GM19351 (cell line): ENCODE results near the gene RBM20.

Source experiments
- ATAC-seq: cut with Tn5 transposase; IDR thresholded peaks from one replicate; pipeline ENCODE4 v1.9.1; 2021; ENCODE audit warnings: mild to moderate bottlenecking, moderate library complexity; ENCODE audit not compliant: unreplicated experiment

Gene RBM20

GRCh38 chr10:110845756-110846620, 201.9 kb downstream of the RBM20 start:
- no peak for ATAC-seq

GRCh38 chr10:110847374-110847773, 203.2 kb downstream of the RBM20 start:
- ATAC-seq = no peak

DNA sequence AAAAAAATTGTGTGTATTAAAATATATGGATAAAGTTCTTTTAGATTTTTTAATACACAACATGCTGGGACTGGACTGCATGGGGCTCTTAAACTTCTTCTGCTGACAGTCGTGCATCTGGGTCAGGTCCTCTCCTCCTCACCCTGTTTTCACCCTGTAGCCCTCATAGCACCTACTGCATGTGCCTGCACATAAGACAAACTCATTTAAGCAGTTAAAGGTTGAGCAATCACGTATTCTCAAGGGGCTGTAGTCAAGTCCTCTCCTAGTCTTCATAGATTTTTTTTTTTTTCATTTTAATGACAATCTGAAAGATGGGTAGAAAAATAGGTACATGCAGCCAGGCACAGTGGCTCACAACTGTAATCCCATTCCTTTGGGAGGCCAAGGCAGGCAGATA, 204.0 kb downstream of the RBM20 start:
- ATAC-seq = no peak

DNA sequence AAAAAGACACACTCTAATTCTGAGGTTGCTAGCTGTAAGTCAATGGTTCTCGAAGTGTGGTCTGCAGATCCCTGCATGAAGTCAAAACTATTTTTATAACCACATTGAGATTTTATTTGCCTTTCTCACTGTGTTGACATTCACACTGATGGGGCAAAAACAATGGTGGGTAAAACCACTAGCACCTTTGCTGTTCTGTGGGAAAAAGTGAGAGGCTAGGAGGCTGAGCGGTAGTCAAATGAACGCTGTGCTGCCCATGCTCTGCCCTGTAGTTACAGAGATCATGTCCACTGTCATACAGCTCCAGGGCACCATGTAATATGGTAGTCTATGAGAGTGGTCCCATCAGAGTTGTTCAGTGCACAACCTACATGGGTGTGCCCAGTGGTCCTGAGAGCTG, 206.0 kb downstream of the RBM20 start:
- no peak for ATAC-seq

DNA sequence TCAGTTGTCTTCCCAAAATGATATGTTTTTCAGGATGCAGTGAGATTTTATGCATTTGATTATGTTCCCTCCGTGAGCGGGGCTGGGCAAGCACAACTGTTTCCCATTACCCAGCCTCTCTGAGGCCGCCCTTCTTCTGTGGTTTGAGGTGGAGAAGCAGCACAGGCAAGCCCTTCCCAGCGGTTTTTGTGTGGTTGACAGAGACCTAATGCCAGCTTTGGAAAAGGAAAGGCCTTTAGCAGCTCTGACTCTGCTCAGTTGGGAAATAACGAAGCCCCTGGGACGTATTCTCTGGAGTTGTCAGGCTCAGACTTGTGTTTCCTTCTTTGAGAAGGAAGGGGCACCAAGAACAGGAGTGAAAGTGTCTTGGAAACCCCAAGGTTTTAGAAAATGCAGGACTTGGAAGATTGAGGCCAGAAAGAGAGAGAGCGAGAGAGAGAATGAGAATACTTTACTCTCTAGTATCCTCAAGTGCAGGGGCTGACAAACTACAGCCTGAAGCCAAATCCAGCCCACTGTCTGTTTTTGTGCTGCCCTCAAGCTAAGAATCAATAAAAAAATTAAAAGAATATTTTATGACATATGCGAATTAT, 207.0 kb downstream of the RBM20 start:
- ATAC-seq = no peak

- no peak for ATAC-seq
Measured at GRCh38 chr10:110852255-110852896, 208.2 kb downstream of the RBM20 start.

DNA sequence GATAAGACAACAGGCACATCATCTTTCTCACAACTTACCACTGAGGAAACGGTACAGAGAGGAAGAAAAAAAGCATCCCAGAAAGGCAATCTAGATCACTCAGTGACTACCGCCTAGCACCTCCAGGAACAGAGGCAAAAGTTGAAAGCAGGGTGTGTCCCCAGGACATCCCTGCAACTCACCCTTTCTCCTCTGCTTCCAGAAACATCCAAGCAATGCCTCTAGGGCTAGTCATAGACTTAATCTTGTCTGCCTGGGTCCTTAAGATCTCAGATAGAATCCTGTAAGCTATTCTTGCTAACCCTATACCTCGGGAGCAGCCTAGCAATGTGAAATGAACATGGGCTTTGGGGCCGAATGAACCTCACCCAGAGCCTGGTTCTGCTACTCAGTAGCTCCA, 208.8 kb downstream of the RBM20 start:
- ATAC-seq = no peak

- no peak for ATAC-seq
Measured at GRCh38 chr10:110853921-110854605, 209.9 kb downstream of the RBM20 start.

- ATAC-seq = no peak
Measured at GRCh38 chr10:110857265-110858171, 213.4 kb downstream of the RBM20 start.

GRCh38 chr10:110858297-110858934, 214.3 kb downstream of the RBM20 start:
- ATAC-seq = no peak

- ATAC-seq = no peak
Measured at GRCh38 chr10:110859206-110859972, 215.3 kb downstream of the RBM20 start.

DNA sequence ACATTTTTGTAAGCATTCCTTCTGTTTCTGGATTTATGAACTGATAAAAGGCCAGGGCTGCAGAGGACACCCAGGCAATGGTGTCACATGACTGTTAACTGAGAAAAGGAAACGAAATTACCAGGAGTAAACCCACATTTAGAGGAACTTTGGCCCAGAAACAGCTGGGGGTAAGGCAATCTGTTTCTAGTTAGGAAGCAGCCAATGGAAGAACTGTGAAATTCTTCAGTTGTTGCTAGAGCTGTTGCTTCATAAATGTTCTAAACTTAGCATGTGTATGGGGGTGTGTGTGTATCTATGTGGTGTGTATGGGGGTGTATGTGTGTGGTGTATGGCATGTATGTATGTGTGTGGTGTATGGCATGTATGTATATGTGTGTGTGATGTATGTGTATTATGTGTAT, 215.8 kb downstream of the RBM20 start:
- ATAC-seq = no peak

DNA sequence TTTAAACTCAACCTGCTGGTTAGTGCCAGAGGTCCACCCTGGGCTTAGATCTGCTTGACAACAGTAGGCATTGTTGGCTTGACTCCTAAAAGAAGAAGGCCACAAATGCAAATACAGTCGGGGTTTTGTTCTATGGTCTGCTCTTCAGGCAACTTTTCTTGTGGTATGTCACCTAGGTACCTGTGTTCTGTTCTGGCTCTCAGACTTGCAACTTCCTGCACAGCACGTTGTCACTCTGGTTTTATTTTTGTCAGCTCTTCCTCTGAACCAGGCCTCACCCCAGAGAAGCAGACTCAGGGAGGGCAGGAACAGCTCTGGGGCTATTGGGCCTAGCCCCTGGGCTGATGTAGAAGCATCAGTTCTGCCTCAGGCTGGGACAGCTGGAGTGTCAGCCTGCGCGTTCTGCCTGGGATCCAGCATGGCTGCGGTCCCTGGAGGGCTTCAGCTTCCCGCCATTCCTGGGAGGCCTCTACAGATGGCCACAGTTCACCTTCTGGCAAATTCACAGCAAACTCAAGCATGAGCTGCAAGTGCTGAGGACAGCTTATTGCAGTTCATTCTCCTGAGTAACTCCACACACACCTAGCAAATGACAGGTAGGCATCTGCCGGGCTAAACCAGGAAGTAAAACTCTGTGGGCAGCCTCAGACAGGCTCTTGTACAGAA, 216.6 kb downstream of the RBM20 start:
- peak; percentile 54 for ATAC-seq

GRCh38 chr10:110861476-110861875, 217.3 kb downstream of the RBM20 start:
- no peak for ATAC-seq

DNA sequence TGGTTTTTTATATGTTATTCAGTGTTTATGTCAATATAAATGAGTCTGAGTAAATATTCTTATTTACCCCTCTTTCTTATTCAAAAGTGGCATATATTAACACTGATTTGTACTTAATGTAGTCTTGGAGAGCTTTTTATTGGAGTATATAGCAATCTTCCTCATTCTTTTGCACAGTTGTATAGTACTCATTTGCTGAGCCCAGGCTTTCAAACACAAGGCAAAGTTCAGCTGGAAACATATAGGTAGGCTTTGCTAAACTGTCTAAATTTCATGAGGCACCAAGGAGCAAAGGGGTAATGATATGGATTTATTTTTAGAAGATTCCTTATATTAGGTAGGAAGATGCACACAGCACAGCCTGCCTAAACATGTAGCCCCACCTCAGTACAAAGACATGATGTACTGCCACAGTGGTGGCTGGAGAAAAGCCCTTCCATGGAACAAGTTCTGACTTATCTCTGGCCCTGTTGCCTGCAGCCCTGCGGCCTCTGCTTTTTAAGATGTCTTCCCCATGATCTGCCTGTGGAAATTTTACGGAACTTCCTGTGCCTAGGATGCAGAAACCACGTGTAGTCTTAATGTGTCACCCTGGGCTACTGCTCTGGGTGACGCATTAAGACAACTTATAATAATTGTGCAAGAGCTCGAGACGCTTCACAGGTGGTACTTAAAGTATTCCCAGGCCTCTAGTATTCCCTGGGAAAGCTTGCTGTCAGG, 218.0 kb downstream of the RBM20 start:
- ATAC-seq = no peak

DNA sequence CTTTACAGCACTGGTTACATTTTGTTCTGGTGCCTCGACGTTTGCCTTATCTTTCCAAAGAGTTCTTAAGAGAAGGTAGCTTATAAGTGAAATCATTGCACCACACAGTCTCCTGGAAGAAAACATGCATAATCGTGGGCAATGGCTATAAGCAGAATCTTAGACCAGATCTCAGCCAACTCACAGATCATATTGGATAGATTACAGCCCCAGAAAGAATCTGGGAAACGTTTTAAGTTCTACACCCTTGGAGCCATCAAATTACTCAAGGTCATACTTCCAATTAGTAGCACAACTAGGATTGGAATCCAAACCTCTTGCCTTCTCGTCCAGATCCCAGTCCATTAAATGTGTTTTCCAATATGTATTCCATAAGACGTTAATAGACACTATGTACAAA, 218.8 kb downstream of the RBM20 start:
- ATAC-seq = no peak

- no peak for ATAC-seq
Measured at GRCh38 chr10:110863361-110863760, 219.2 kb downstream of the RBM20 start.

DNA sequence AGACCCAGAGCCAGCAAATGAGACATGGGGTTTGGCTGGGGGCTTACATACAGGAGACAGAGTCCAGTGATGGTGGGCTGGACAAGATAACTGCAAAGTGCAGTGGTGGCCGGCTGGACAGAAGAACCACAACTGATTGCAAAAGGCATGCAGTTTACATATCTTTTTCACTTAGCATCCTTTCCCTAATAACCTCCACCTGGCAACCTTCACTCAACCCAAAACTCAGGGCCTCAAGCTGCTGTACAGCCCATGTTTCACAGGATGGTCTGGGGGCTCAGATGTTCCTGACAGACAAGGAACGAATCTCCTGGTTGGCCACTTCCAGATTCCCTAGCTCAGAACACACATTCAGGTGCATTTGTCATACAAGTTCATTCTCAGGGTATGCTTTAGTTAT, 219.8 kb downstream of the RBM20 start:
- ATAC-seq = no peak
